ENCODE results near the gene CSNK1G1. TPM values are rescaled to one million over a fixed set of nuclear protein-coding genes. Genes with fewer than 3 reads are reported as not detected.
"Not testable (repeated sequence)": the region's sequence is repeated elsewhere in the genome, so short reads cannot be mapped to it uniquely, and the experiment has no call there.

The CSNK1G1 gene
- 10.0 and 15.0 TPM in 2 replicates for total RNA-seq (2014; rRNA removed; shearing (Covaris generic))
- polyA plus RNA-seq (2015; cell fraction: cytosol; rRNA removed), result 12.0 and 12.8 TPM in 2 replicates
- 14.3 and 15.9 TPM in 2 replicates for polyA plus RNA-seq (2015; cell fraction: nucleus; rRNA removed)

DNA sequence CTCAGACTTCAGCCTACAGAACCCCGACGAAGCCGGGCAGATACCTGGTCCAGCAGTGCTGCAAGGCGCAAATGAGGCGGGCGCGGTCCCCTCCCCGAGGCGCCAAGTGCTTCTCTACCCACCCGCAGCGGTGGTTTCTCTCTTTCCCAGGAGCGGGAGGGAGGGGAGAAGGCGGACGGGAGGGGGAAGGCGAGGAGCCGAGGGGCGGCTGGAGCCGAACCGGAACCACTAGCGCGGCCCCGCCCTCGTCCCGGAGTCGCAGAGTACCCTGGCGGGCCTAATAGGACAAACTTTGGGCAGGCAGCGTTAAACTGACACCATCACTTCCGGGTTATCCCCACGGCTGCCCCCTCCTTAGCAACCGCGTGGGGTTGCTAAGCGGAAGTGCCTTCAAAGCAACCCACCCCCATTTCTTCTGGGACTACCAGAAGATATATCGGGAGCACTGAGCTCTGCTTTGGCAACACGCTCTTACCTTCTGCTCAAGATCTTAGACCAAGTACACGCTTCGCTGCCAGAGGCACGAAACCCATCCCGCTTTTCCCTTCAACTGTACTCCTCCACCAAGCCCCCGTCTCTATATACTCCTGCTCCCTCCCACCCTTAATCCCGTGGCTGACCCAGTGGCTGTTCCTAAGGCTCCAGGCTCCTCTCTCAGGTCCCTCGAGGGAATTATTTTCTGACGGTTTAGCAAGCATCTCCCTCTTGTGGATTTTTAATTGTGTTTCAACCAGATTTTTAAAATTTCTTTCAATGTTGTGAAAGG is at the start of gene CSNK1G1:
TSS of gene CSNK1G1 (minus strand) at position 230 of the 766 bp plus-strand sequence. CDS start 55,674 bp downstream, outside the sequence.
- peak; percentile 97 for DNase-seq (ENCODE audit: low read depth)

DNA sequence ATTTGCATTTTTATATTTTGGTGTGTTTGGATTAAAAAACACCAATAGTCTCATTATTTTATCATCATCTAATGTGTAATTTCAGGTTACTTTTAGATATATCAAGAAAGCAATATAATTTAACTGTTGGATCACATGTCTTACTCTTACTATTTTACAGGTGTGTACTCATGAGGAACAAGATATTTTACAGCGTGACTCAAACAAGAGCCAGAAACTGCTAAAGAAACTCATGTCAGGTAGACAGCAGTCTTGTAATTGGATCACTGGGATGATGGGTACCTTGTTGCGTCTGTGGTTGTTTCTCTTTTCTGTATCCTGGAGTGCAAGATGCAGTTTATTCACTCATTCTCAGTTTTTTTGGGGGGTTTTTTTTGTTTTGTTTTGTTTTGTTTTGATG is 44.6 kb upstream of the CSNK1G1 start:
- DNase-seq (ENCODE audit: low read depth), result no peak

DNA sequence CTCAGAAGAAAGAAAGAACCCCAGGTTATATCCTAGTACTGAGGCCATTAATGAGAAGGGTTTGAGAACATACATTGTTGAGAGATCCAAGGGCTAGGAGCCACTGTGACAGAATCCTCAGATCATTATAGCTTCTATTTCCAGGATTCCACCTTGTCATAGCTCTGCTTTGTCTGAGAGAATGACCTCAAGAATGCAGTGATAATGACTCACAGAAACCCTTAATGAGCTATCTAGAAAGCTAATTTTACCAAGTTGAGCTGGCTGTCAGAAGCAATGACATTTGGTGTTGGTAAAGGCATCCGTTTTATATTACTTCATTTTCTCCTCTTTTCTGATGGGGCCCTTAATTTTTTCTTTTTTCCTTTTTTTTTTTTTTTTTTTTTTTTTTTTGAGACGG is 42.6 kb upstream of the CSNK1G1 start:
- no peak for DNase-seq (ENCODE audit: low read depth)

DNA sequence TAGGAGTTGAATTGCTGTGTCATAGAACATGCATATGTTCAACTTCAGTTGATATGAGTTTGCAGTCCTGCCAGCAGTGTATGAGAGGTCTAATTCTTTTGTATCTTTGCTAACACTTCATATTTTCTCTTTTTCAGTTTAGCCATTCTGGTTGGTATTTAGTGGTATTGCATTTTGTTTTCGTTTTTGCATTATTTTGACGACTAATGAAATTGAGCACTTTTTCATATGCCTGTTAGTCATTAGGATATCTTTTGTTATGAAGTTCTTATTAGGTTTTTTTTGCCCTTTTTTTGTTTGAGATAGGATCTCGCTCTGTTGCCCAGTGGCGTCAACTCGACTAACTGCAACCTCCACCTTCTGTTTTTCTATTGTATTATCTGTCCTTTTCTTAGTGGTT is 40.8 kb upstream of the CSNK1G1 start:
- no peak for DNase-seq (ENCODE audit: low read depth)

DNA sequence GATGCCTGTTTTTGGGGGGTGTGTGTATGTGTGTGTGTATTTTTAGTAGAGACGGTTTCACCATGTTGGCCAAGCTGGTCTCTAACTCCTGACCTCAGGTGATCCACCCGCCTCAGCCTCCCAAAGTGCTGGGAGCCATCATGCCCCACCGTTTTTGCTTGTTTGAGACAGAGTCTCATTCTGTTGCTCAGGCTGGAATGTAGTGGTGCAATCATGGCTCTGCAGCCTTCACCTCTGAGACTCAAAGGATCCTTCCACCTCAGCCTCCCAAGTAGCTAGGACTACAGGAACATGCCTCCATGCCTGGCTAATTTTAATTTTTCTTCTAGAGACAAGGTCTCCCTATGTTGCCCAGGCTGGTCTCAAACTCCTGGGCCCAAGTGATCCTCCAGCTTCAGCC is 36.5 kb upstream of the CSNK1G1 start:
- DNase-seq (ENCODE audit: low read depth), result not testable (repeated sequence)

DNA sequence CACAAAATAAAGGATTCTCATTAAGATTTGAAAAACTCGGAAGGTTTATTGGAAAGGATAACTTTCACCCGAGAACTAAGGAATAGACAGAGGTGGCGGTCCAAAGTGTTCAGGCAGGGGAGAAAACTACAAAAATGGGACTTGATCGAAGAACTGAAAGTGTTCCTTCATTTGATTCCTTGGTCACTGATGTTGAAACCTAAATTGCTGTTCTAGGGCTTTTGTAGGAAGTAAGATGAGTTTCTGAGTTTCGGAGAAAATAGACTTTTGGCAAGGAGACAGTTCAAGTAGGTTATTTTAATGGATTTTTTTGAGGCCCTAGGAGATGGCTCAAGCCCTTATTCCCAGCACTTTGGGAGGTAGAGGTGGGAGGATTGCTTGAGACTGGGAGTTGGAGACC is 33.1 kb upstream of the CSNK1G1 start:
- no peak for DNase-seq (ENCODE audit: low read depth)

DNA sequence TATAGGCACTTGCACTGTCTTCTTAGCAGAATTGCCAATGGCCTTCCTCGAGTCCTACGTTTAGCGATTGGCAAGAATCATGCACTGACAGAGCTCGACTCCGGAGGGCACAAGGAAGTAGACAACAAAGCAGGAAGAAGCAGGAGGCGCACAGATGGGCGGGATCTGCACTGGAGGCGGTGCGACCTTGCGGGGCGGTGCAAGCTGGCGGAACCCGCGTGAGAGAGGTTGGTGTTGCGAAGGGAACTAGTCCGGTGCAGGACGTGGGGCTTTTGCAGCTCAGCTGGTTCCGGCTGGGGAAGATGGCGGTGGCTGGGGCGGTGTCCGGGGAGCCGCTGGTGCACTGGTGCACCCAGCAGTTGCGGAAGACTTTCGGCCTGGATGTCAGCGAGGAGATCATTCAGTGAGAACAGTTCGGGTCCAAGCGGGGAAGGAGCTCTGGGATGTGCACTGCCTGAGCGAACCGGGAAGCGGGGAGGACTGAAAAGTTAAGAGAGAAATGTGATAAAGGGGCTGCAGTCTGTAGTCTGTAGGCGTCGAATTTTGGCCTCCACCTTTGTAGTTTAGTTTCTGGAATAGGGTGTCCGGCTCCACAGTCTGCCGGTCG is 31.7 kb upstream of the CSNK1G1 start, which contains the start of gene TRIP4:
TSS of gene TRIP4 (plus strand) at position 275 of the 607 bp plus-strand sequence. CDS start at position 303, 28 bp downstream.
- peak; percentile 98 for DNase-seq (ENCODE audit: low read depth)

DNA sequence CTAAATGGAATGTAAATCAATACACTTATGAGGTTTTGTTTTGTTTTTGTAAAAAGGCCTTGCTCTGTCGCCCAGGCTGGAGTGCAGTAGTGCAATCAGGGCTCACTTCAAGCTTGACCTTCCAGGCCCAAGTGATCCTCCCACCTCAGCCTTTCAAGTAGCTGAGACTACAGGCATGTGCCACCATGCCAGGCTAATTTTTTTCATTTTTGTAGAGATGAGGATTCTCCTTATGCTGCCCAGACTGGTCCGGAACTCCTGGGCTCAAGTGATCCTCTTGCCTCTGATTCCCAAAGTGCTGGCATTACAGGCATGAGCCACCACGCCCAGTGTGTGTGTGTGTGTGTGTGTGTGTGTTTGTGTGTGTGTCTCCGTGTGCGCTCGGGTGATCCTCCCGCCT is 30.3 kb upstream of the CSNK1G1 start:
- DNase-seq (ENCODE audit: low read depth), result no peak

DNA sequence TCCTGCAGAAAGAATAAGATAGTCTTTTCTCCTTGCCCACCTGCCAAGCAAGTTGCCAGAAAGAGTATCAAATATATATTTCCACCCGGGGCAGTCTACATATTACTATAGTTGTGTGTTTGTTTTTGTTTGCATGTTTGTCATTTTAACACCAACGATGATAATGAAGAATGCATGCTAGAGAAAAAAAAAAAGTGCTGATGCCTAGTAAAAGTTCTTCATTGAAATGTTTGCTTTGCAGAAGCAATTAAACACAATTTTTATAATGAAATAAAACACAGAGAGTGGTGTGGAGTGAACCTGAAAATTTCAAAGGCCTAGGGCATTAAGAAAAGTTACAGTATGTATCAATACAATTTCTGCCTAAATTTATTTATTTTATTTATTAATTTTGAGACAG is 27.8 kb upstream of the CSNK1G1 start:
- DNase-seq (ENCODE audit: low read depth), result no peak

DNA sequence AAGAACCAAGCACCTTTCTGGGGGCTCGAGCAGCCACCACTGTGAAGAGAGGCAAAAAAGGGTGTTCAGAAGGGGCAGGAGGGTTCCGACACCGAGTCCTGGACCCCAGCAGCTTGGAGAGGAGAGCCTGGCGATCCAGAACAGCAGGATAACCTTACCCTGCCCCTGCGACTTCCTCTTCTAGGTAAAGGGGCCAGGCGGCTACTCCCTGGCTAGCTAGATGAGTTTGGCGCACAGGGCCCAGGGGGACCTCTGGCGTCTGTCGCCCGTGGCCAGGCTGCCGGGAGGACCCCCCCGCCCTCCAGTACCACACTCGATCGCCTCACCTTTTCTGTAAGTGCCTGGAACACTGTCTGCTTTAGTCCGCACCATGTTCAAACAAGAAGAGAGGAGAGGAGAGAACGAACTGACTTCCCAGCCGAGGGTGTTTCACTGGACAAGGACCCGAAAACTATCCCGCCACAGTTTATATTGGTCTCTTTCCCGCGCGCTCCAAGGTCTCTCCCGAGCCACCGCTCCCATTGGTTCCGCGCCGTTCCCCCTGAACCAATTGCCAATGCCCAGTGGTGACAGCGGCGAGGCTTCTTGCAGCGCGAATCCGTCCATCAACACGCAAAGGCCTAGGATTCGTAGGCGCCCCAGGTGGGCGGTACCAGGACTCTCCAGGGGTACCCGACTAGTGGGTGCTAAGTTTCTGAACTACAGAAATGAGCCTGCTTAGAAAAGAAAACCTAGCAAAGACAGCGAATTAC is 25.2 kb upstream of the CSNK1G1 start, which contains the start of gene PCLAF:
TSS of gene PCLAF (minus strand) at position 442 of the 752 bp plus-strand sequence. CDS start at position 372, 70 bp downstream.
- DNase-seq (ENCODE audit: low read depth), result peak; percentile 95

DNA sequence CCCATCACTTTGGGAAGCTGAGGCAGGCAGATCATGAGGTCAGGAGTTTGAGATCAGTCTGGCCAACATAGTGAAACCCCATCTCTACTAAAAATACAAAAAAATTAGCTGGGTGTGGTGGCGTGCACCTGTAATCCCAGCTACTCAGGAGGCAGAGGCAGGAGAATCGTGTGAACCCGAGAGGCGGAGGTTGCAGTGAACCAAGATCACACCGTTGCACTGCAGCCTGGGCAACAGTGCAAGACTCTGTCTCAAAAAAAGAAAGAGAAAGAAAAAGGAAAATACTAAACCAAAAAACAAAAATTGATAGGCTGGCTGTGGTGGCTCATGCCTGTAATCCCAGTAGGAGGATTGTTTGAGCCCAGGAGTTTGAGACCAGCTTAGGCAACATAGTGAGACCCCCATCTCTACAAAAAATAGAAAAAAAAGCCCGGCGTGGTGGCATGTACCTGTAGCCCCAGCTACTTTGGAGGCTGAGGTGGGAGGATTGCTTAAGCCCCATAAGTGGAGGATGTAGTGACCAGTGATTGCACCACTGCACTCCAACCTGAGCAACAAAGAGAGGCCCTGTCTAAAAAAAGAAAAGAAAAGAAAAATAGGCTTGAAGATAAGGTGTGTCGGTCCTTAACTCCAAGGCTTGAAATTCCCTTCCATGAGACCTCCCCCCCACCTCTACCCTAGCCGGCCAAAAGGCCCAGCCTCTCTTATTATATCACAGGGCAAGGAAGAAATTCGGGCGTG is 24.3 kb upstream of the CSNK1G1 start:
- not testable (repeated sequence) for DNase-seq (ENCODE audit: low read depth)

DNA sequence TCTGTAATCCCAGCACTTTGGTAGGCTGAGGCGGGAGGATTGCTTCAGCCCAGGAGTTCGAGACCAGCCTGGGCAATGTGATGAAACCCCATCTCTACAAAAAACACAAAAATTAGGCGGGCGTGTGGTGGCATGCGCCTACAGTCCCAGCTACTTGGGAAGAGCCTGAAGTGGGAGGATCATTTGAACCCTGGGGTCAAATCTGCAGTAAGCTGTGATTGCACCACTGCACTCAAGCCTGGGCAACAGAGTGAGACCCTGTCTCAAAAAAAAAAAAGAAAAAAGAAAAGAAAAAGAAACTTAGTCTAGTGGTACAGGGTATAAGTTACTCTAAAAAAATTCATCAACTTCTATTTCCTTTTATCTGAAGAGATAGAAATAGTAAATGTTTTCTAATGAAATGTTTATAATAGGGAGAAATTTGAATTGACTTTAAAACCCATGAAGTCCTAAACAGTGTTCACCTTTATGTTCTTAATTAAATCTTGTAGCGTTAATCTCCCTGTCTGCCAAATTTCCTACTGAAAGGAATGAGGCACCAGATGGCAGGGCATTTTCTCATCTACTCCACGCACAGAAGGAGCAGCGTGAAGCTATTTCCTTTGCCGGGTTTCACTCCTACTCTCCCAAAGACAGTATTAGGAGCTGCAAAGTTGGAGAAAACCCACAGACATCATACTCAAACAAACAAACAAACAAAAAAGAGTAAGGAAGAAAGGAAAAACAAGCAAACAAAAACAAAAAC is 23.4 kb upstream of the CSNK1G1 start:
- DNase-seq (ENCODE audit: low read depth), result no peak

DNA sequence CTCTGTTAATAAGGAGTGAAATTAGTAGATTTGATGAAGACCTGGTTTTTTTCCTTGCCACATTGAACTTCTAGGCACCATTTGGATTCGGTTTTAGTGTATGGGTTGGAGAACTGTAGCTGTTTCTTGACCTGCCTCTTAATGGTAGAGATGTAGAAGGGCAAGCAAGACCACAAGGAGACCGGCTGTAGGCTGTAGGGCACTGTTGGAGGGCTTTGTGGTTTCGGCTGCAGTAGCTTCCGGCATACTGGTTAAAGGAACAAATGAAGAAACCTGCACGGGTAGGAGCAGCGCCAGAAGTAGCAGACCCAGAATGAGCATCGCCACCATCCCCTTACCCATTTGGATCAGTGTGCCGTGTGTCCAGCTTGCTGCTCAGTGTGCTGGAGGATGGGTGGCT is 17.4 kb upstream of the CSNK1G1 start:
- no peak for DNase-seq (ENCODE audit: low read depth)

DNA sequence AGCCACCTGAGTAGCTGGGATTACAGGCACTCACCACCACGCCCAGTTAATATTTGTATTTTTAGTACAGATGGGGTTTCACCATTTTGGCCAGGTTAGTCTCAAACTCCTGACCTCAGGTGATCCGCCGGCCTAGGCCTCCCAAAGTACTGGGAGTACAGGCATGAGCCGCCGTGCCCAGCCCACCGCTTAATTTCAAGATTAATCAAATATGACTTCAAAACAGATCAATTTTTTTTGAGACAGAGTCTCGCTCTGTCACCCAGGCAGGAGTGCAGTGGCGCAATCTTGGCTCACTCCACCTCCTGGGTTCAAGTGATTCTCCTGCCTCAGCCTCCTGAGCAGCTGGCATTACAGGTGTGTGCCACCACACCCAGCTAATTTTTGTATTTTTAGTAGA is 15.4 kb upstream of the CSNK1G1 start:
- not testable (repeated sequence) for DNase-seq (ENCODE audit: low read depth)

DNA sequence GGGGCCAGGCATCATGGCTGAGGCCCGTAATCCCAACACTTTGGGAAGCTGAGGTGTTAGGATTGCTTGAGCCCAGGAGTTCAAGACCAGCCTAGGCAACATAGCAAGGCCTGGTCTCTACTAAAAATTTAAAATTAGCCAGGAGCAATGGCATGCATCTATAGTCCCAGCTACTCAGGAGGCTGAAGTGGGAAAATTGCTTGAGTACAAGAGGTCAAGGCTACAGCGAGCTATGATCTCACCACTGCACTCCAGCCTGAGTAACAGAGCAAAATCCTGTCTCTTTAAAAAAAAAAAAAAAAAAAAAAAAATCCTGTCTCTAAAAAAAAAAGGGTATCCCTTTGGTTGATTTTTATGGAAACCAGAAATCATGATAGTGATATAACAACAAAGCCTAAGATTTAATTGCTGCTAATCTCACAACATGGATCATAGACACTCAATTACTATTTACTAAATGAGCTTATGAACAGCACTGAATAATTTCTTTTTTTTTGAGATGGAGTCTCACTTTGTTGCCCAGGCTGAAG is 13.2 kb upstream of the CSNK1G1 start:
- no peak for DNase-seq (ENCODE audit: low read depth)

DNA sequence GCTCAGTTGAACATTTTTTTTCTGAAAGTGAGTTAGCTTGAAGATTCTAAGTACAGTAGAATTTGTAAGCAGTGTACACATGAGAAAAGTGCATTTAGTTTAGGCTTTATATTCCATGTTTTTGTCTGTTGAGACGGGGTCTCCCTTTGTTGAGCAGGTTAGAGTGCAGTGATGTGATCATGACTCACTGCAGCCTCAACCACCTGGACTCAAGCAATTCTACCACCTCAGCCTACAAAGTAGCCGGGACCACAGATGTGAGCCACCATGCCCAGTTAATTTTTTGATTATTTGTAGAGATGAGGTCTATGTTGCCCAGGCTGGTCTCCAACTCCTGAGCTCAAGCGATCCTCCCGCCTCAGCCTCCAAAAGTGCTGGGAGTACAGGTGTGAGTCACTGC is 5.3 kb upstream of the CSNK1G1 start:
- peak; percentile 20 for DNase-seq (ENCODE audit: low read depth)

DNA sequence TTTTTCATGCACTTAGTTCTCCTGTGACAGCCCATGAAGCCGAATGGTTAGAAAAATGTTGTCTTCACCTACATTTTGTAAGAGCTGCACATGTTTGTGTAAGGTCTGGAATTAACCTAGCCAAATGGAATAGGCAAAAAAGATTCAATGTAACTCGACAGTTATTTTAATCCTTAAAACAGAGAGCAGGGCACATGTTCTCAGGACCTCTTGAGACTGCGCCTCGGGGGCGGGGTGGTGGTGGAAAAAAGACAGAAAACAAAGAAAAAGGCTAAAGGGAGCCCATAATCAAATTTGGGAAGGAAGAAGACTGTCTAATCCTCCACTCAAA is 702 bp upstream of the CSNK1G1 start:
- DNase-seq (ENCODE audit: low read depth), result no peak

DNA sequence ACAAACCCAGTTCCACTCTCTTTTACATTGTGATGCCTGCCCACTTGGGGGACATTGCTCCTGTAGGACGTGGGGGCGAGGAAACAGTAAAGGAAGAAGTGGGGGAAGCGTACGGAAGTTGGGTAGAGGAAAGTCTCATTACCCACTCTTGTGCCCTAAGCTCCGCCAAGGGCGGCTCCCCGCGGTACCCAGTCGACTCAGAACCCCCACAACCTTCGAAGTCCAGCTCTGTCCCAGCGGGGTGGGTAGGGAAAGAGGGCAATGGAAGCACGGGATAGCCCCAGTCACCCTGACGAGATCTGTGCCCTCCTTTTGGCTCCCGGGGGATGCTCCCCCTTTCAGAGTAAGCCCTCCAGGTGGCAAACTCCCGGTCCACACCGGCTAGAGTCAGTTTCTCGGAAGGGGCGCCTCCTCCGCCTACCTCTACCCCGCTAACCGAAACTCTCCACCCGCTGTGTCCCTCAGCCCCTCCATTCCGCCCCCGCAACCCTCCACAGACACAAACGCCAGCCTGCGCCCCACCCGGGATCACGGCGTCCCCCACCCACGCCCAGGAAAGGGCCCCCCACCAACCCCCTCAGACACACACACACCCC is 527 bp downstream of the CSNK1G1 start:
- DNase-seq (ENCODE audit: low read depth), result peak; percentile 17

DNA sequence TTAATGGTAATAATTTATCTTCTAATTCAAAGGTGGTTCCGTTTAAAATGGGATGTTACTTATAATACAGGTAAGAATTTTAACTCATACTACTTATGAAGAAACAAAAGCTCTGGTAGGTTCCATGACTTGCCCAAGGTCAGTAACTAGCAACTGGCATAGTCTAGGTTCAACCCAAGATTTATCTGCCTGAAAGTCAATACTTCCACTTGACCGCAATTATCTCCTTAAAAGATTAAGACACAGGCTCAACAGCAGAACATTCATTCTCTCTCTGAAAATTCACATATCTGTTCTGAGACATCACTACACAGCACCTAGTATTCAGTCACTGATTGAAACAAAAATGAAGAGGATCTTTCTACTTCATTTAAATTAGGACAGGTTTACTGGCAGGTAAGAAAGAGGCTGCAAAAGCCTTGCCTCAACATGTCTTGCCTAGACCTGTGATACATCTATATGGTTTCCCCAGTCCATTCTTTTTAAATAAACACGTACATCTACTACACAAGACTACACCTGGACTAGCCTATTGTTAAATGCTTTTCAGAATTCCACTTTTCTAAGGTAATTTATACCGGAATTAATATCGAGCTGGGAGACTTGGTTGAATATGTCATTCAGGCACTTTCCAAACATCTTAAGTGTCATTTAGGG is 1.2 kb downstream of the CSNK1G1 start:
- no peak for DNase-seq (ENCODE audit: low read depth)
